Measurements from ENCODE around the gene KLHL42. TPM values are rescaled to one million over a fixed set of nuclear protein-coding genes. Genes with fewer than 3 reads are reported as not detected.

Gene KLHL42
- total RNA-seq, 4 donors from 2014 or later, result 40.9 to 56.1 (median 45.3) TPM

DNA sequence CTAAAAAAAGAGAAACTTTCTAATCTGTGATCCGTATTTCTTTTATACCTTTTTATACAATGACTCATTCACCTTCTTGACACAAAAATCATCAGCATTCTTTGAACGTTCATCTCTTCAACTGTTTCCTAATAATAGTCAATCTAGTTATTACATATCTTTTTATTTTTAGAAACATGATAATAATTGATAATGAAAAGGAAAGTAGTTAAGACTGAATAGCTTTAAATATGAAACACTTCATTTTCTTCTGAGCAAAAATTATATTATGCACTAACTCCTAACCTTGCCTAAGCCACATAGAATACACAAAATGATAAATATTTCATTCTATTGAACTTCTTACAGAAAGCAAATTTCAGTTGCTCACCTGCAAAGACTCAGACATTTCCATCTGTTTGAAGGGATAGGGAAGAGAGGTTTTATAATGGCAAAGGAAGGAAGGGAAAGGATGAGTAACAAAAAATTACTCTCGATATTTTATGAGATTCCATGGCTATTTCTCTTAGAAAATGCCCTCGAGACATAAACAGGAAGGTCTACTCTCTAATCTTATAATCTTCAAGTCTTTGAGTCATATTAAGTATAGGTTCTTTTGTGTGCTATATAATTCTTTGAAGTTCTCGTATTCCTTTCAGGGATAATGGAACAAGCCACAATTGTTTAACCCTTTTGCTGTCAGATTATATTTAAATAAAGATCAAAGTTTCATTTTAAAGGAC, 7.5 kb upstream of the KLHL42 start:
- no peak for DNase-seq
- Histone ChIP-seq H3K4me3 (no peak overlapping the region), H3K9me3 (no peaks in the 10 kb centered on the region), H3K4me1 (no peaks in the 10 kb centered on the region), H3K36me3 (no peaks in the 10 kb centered on the region), H3K27me3 (no peaks in the 10 kb centered on the region), H3K27ac (no peak overlapping the region)
- intact Hi-C loops (cut with DNase I; ENCODE audit: low total_unique reads), result no loop called here
- no peak for TF ChIP-seq POLR2A (IDR thresholded peaks at IDR 0.05)
- TF ChIP-seq, protein P1, sequence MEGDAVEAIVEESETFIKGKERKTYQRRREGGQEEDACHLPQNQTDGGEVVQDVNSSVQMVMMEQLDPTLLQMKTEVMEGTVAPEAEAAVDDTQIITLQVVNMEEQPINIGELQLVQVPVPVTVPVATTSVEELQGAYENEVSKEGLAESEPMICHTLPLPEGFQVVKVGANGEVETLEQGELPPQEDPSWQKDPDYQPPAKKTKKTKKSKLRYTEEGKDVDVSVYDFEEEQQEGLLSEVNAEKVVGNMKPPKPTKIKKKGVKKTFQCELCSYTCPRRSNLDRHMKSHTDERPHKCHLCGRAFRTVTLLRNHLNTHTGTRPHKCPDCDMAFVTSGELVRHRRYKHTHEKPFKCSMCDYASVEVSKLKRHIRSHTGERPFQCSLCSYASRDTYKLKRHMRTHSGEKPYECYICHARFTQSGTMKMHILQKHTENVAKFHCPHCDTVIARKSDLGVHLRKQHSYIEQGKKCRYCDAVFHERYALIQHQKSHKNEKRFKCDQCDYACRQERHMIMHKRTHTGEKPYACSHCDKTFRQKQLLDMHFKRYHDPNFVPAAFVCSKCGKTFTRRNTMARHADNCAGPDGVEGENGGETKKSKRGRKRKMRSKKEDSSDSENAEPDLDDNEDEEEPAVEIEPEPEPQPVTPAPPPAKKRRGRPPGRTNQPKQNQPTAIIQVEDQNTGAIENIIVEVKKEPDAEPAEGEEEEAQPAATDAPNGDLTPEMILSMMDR (IDR thresholded peaks at IDR 0.05), result no peak

DNA sequence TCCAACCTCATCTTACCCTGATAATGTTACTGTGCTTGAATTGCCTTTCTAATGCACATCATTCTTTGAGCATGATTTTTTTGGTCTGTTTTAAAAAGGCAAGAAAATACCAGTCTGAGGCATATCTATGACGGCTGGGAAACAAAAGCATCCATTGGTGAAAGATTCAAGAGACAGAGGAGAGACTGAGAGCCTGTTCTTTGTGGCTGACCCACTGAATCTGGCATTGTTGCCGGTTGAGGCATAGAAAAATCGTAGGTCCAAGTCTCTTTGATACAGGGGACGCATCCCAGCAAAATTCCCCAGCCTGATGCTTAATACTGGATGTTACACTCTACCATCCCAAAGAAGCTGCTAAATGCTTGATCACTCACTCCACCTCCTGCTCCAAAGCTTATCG, 2.9 kb upstream of the KLHL42 start:
- DNase-seq, result no peak
- no peak overlapping the region for H3K27ac ChIP-seq
- no peak overlapping the region for H3K4me3 ChIP-seq
- TF ChIP-seq POLR2A (IDR thresholded peaks at IDR 0.05), result no peak
- TF ChIP-seq, protein P1 (IDR thresholded peaks at IDR 0.05), result no peak
- no peaks in the 10 kb centered on the region for H3K9me3 ChIP-seq
- intact Hi-C loops (cut with DNase I; ENCODE audit: low total_unique reads), result no loop called here
- H3K36me3 ChIP-seq, result no peaks in the 10 kb centered on the region
- H3K4me1 ChIP-seq, result no peaks in the 10 kb centered on the region
- no peaks in the 10 kb centered on the region for H3K27me3 ChIP-seq

DNA sequence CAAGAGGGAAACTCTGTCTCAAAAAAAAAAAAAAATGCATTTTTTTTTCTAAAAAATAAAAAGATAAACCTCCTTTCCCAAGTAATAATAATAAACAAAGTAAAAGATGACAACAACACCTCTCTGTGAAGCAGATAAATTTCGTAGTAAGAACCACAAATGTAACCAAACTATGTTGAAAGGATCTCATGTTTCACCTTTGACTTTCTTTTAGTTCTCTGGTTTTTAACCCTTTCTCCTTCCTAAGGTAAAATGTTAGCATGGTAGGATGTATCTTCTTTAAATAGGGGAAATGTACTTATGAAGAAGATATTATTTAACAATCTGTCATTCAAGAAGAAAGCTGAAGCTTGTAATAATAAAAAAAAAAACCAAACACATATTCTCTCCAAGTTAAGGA, 1.8 kb upstream of the KLHL42 start:
- no peaks in the 10 kb centered on the region for H3K36me3 ChIP-seq
- no peaks in the 10 kb centered on the region for H3K9me3 ChIP-seq
- no peak overlapping the region for H3K27ac ChIP-seq
- no peaks in the 10 kb centered on the region for H3K27me3 ChIP-seq
- peaks cover 0 to 4% of the 10 kb centered on the region in 2 donors for H3K4me1 ChIP-seq
- DNase-seq, result no peak
- intact Hi-C loops (cut with DNase I; ENCODE audit: low total_unique reads), result no loop called here
- TF ChIP-seq, protein P1 (IDR thresholded peaks at IDR 0.05), result no peak
- TF ChIP-seq POLR2A (IDR thresholded peaks at IDR 0.05), result no peak
- no peak overlapping the region for H3K4me3 ChIP-seq

DNA sequence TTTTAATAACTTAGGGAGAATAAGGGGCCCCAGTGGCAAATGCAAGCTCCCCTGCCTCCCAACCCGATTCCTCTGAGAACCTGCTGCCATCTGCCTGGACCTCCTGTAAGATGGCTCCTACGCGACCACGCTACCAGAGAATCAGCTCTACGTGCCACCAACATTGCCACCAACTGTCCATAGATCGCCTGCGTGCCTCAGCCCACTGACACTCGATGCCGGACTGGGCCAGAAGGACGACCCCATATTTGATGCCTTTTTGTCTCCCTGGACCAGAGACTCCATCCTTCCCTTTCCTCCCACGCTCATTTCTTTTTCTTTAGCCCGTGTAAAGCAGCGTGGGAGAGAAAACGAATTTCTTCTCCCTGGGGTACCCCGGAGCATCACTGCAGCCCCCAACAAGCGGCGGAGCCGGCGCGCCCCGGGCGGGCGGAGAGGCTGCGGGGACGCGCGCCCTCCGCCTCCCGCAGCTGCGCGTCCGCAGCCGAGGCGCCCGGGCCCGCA, 565 bp upstream of the KLHL42 start:
- no peaks in the 10 kb centered on the region for H3K9me3 ChIP-seq
- H3K4me1 ChIP-seq, result peaks cover 0 to 4% of the 10 kb centered on the region in 2 donors
- intact Hi-C loops (cut with DNase I; ENCODE audit: low total_unique reads), result no loop called here
- peak; percentile 28 to 29 for DNase-seq
- no peaks in the 10 kb centered on the region for H3K27me3 ChIP-seq
- no peaks in the 10 kb centered on the region for H3K36me3 ChIP-seq
- H3K4me3 ChIP-seq, result peak overlapping the region; percentile 60 to 65
- H3K27ac ChIP-seq, result peak overlapping the region; percentile 88 to 97
- TF ChIP-seq, protein P1 (IDR thresholded peaks at IDR 0.05), result no peak
- no peak for TF ChIP-seq POLR2A (IDR thresholded peaks at IDR 0.05)

DNA sequence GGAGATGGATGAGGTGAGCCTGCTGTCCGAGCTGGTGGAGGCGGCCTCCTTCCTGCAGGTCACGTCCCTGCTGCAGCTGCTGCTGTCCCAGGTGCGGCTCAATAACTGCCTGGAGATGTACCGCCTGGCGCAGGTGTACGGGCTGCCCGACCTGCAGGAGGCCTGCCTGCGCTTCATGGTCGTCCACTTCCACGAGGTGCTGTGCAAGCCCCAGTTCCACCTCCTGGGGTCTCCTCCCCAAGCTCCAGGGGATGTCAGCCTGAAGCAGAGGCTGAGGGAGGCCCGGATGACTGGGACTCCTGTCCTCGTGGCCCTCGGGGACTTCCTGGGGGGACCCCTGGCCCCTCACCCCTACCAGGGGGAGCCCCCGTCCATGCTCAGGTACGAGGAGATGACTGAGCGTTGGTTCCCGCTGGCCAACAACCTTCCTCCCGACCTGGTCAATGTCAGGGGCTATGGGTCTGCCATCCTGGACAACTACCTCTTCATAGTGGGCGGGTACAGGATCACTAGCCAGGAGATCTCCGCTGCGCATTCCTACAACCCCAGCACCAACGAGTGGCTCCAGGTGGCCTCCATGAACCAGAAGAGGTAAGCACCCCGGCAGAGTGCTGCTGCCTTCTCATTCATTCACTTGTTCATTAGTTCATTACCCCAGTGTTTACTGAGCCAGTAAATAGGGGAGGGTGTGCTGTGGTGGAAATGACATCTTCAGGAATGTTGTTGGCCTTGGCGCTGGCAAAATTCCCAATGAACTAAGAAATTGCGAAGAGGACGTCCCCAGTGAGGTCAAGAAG, 777 bp downstream of the KLHL42 start:
- DNase-seq, result peak; percentile 29 to 30
- H3K4me1 ChIP-seq, result peaks cover 0 to 4% of the 10 kb centered on the region in 2 donors
- H3K36me3 ChIP-seq, result no peaks in the 10 kb centered on the region
- H3K9me3 ChIP-seq, result no peaks in the 10 kb centered on the region
- peak overlapping the region; percentile 88 to 97 for H3K27ac ChIP-seq
- intact Hi-C loops (cut with DNase I; ENCODE audit: low total_unique reads), result no loop called here
- no peak for TF ChIP-seq POLR2A (IDR thresholded peaks at IDR 0.05)
- TF ChIP-seq, protein P1 (IDR thresholded peaks at IDR 0.05), result no peak
- H3K4me3 ChIP-seq, result peak overlapping the region; percentile 60 to 65
- H3K27me3 ChIP-seq, result no peaks in the 10 kb centered on the region
